Kidney tubule cell (primary cell): ENCODE results near the gene LZTS3.
"Not testable (repeated sequence)": the region's sequence is repeated elsewhere in the genome, so short reads cannot be mapped to it uniquely, and the experiment has no call there.

Experiments used
- DNase-seq: peaks from one replicate; pipeline ENCODE4 v3.0.0-alpha.2; 2018; ENCODE audit warnings: low spot score

The LZTS3 gene

GRCh38 chr20:3167738-3168078 lies 5.6 kb downstream of the LZTS3 start:
- no peak for DNase-seq

- DNase-seq, result no peak
Observed at GRCh38 chr20:3166913-3167342, 6.4 kb downstream of the LZTS3 start.

- no peak for DNase-seq
Observed at GRCh38 chr20:3166338-3166912, 6.9 kb downstream of the LZTS3 start.

GRCh38 chr20:3165473-3166337 lies 7.6 kb downstream of the LZTS3 start:
- DNase-seq, result no peak

- no peak for DNase-seq
Observed at GRCh38 chr20:3164763-3165410, 8.5 kb downstream of the LZTS3 start.

- DNase-seq, result no peak
Observed at GRCh38 chr20:3164043-3164762, 9.1 kb downstream of the LZTS3 start.

- no peak for DNase-seq
Observed at GRCh38 chr20:3163099-3164042, 10.0 kb downstream of the LZTS3 start.

GRCh38 chr20:3162080-3162611 lies 11.2 kb downstream of the LZTS3 start:
- DNase-seq, result peak; percentile 52

- DNase-seq, result no peak
Observed at GRCh38 chr20:3161316-3162079, 11.9 kb downstream of the LZTS3 start.

- DNase-seq, result no peak
Observed at GRCh38 chr20:3160418-3160817, 12.9 kb downstream of the LZTS3 start.

GRCh38 chr20:3158968-3159431 lies 14.3 kb downstream of the LZTS3 start:
- peak; percentile 25 for DNase-seq

- DNase-seq, result no peak
Observed at GRCh38 chr20:3157817-3158216, 15.5 kb downstream of the LZTS3 start.

GRCh38 chr20:3156811-3157619 lies 16.3 kb downstream of the LZTS3 start:
- DNase-seq, result peak; percentile 36

- not testable (repeated sequence) for DNase-seq
Observed at GRCh38 chr20:3152057-3152644, 21.2 kb downstream of the LZTS3 start.

- DNase-seq, result no peak
Observed at GRCh38 chr20:3150908-3151307, 22.4 kb downstream of the LZTS3 start.

- peak; percentile 14 for DNase-seq
Observed at GRCh38 chr20:3146732-3147341, 26.5 kb downstream of the LZTS3 start.

- DNase-seq, result no peak
Observed at GRCh38 chr20:3141757-3142156, 31.6 kb downstream of the LZTS3 start.

- DNase-seq, result no peak
Observed at GRCh38 chr20:3137492-3137891, 35.9 kb downstream of the LZTS3 start.
